HCT116 (cell line): Measurements from ENCODE around the gene SLC22A6. TPM values are rescaled to one million over a fixed set of nuclear protein-coding genes. Genes with fewer than 3 reads are reported as not detected.

ENCODE experiments used
- total RNA-seq: library from RNA; stranded (reverse); gene quantifications from one replicate; pipeline ENCODE4 v1.2.1, GENCODE V29; 2021; ENCODE audit not compliant: unreplicated experiment

The SLC22A6 gene
- total RNA-seq, 1 experiment from 2014 or later = not detected

Other genes with a start within 250 kb of the SLC22A6 start
- gene ZBTB3, start 230.8 kb downstream of the SLC22A6 start, total RNA-seq = 11.3 TPM
- 109 TPM for gene POLR2G, start 223.4 kb downstream of the SLC22A6 start, total RNA-seq
- 24.2 TPM for gene TAF6L, start 213.6 kb downstream of the SLC22A6 start, total RNA-seq
- 51.6 TPM for gene TMEM179B, start 197.6 kb downstream of the SLC22A6 start, total RNA-seq
- gene TMEM223, start 193.0 kb downstream of the SLC22A6 start, total RNA-seq = 18.4 TPM
- 55.5 TPM for gene NXF1, start 179.5 kb downstream of the SLC22A6 start, total RNA-seq
- gene STX5, start 152.9 kb downstream of the SLC22A6 start, total RNA-seq = 29.5 TPM
- not detected for gene TEX54, start 152.1 kb downstream of the SLC22A6 start, total RNA-seq
- gene WDR74, start 145.4 kb downstream of the SLC22A6 start, total RNA-seq = 111 TPM
- gene SLC3A2, start 104.1 kb downstream of the SLC22A6 start, total RNA-seq = 418 TPM
- 0.10 TPM for gene CHRM1, start 63.6 kb downstream of the SLC22A6 start, total RNA-seq
- gene SLC22A8, start 30.9 kb upstream of the SLC22A6 start, total RNA-seq = not detected
- gene SLC22A24, start 159.3 kb upstream of the SLC22A6 start, total RNA-seq = not detected